Neural crest cell (in vitro differentiated cells): ENCODE data around the gene SIRPD. TPM values are rescaled to one million over a fixed set of nuclear protein-coding genes. Genes with fewer than 3 reads are reported as not detected.

ENCODE experiments used
- DNase-seq: peaks from one replicate; pipeline ENCODE4 v3.0.0; 2021; ENCODE audit warnings: low read depth, mixed read lengths, low spot score
- H3K27ac Mint-ChIP-seq: one replicate; pipeline ENCODE4 v1.8.0; 2021; ENCODE audit warnings: mild to moderate bottlenecking, mixed read lengths; ENCODE audit not compliant: unreplicated experiment
- H3K27me3 Mint-ChIP-seq: 2 replicates; pipeline ENCODE4 v1.8.0; 2021; ENCODE audit warnings: low read depth, mild to moderate bottlenecking, mixed read lengths
- H3K36me3 Mint-ChIP-seq: 2 replicates; pipeline ENCODE4 v1.8.0; 2021; ENCODE audit warnings: low read depth, mild to moderate bottlenecking, mixed read lengths
- H3K4me1 Mint-ChIP-seq: 2 replicates; pipeline ENCODE4 v1.8.0; 2021; ENCODE audit warnings: mixed read lengths
- H3K4me3 Mint-ChIP-seq: one replicate; pipeline ENCODE4 v1.8.0; 2021; ENCODE audit warnings: mild to moderate bottlenecking, mixed read lengths
- H3K9me3 Mint-ChIP-seq: 2 replicates; pipeline ENCODE4 v1.8.0; 2021; ENCODE audit warnings: mixed read lengths
- CTCF ChIP-seq: fragments of 200-600 bp; sonication (generic); conservative IDR thresholded peaks from 2 replicates; pipeline ENCODE4 v1.5.0; 2021; ENCODE audit warnings: antibody characterized with exemption, mild to moderate bottlenecking
- total RNA-seq: library from RNA; stranded (reverse); gene quantifications from 2 replicates; pipeline ENCODE4 v1.2.1, GENCODE V29; 2021

SIRPD gene
- total RNA-seq, 1 donor from 2014 or later: not detected

- Mint-ChIP-seq H3K4me1 (no peaks in the 10 kb centered on the region), H3K27me3 (peaks cover 81% of the 10 kb centered on the region), H3K36me3 (no peaks in the 10 kb centered on the region), H3K9me3 (no peaks in the 10 kb centered on the region), H3K4me3 (no peak overlapping the region), H3K27ac (no peak overlapping the region)
- no peak for TF ChIP-seq CTCF
- DNase-seq: no peak
Observed at GRCh38 chr20:1493536-1493935, 64.0 kb downstream of the SIRPD start.

DNA sequence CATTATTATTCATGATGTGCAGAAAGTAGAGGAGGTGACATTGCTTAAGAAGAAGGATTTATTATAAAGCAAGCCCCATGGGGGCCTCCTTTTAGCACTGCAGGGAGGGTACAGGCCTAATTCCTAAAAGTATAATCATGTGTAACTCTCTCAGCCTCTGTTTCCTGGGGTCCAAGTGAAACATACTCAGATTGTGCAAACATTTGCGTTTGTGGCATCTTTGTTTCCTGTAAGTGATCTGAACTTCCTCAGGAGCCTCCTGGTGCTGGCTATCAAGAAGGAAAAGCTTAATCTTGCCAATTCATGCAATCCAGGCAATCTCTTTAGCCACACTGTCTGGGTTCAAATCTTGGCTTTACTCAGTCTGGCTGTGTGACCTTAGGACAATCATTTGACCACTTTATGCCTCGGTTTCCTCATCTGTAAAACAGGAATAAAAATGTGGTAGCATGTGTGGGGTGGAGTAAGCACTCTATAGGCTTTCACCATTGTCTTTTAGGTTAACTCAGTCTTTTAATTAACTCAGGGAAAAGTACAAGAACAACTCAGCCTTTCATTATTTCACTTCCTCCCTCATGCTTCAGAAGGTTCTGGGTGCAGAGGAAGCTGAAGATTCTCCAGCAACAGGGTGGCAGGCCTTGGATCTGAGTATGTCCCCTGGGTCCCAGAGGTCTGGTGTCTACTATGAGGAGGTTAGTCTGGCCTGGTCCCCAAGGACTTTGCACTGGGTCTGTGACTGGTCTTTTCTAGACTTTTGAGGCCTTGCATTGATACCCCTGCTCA, 65.5 kb downstream of the SIRPD start:
- Mint-ChIP-seq H3K9me3 (no peaks in the 10 kb centered on the region), H3K27me3 (peaks cover 83% of the 10 kb centered on the region)
- TF ChIP-seq CTCF: no peak

DNA sequence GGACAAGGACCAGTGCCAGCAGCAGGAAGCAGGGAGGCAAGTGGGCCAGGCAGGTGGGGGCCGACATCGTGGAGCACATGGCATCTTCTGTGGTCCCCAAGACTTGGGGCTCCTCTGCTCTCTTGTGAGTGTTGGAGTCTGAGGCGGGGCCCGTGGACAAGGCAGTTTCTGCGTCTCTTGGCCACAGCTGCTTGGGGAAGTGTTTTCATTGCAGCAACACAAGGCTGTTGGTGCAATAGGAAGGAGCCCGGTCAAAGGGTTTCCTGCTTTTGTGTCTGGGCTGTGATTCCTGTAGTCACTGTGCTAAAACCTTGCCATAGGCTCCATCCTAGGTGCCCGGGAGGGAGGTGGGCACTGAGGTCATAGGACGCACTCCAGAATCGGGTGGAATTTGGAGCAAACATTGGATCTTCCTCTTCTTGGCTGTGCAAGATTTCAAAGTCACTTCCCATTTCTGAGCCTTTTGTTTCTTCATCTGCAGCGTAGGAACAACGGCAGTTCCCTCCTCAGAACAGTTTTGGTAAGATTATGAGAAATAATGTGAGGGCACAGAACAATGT, 66.1 kb downstream of the SIRPD start, which contains the start of gene SIRPB2:
Gene SIRPB2, minus strand, starts transcription at position 140 of the 560 bp plus-strand sequence. Its CDS starts 61 bp downstream, at position 79.
- no peak for DNase-seq
- Mint-ChIP-seq H3K9me3 (no peaks in the 10 kb centered on the region), H3K36me3 (no peaks in the 10 kb centered on the region), H3K4me3 (no peak within 1 kb of the TSS), H3K4me1 (no peaks in the 10 kb centered on the region), H3K27ac (no peak within 1 kb of the TSS), H3K27me3 (peaks cover 82% of the 10 kb centered on the region)
- TF ChIP-seq CTCF: no peak

More for the DNA sequence above, 65.5 kb downstream of the SIRPD start:
- Mint-ChIP-seq H3K36me3 (no peaks in the 10 kb centered on the region), H3K27ac (no peak overlapping the region), H3K4me1 (no peaks in the 10 kb centered on the region), H3K4me3 (no peak overlapping the region)
- no peak for DNase-seq

GRCh38 chr20:1490643-1491195, 66.8 kb downstream of the SIRPD start:
- Mint-ChIP-seq H3K27ac (no peak overlapping the region), H3K36me3 (no peaks in the 10 kb centered on the region), H3K4me3 (no peak overlapping the region), H3K27me3 (peaks cover 76% of the 10 kb centered on the region), H3K9me3 (no peaks in the 10 kb centered on the region), H3K4me1 (no peaks in the 10 kb centered on the region)
- DNase-seq: no peak
- no peak for TF ChIP-seq CTCF

DNA sequence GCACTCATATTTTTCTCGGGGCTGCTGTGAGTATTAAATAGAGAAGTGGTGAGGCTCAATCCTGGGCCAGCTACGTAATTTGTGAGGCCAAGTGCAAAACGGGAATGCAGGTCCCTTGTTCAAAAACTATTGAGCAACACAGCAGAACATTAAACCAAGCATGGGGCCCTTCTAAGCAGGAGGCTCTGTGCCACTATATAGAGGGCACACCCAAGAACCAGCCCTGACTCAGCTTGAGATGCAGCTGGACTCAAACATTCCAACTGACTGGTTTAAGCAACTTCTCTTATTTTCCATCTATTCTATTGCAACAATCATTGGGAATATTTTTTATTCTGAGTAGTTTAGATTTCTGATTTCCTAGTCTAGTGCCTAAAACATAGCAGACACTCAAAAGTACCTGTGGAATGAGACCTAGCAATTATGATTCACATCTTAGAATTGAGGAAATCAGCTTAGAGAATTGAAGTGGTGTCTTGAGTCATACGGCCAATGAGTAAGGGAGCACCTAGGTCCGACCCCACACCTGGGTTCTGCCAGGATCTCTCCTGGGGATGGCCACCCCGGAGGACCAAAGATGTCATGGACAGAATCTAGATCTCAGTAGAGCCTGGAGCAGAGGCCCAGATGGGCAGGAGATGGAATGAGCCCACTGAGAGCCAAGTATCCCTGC, 67.6 kb downstream of the SIRPD start:
- no peaks in the 10 kb centered on the region for H3K36me3 Mint-ChIP-seq
- H3K27me3 Mint-ChIP-seq: peaks cover 75% of the 10 kb centered on the region

More for the DNA sequence above, 67.6 kb downstream of the SIRPD start:
- Mint-ChIP-seq H3K27ac (no peak overlapping the region), H3K9me3 (no peaks in the 10 kb centered on the region), H3K4me1 (no peaks in the 10 kb centered on the region), H3K4me3 (no peak overlapping the region)
- no peak for DNase-seq
- no peak for TF ChIP-seq CTCF
